Neural progenitor cell (in vitro differentiated cells): ENCODE results near the gene ZC3H7A.

Experiments
- CTCF ChIP-seq: fragments of 200-600 bp; sonication (generic); IDR thresholded peaks from 2 replicates; pipeline ENCODE4 v1.5.1; 2017; ENCODE audit warnings: antibody characterized with exemption, mild to moderate bottlenecking
- EZH2 ChIP-seq: fragments of 200-600 bp; sonication (generic); IDR thresholded peaks from 2 replicates; pipeline ENCODE4 v1.6.1; 2017; ENCODE audit warnings: antibody characterized with exemption, mild to moderate bottlenecking, moderate library complexity

- TF ChIP-seq CTCF (no peak), EZH2 (no peak)
Observed at GRCh38 chr16:11797957-11798299, 870 bp upstream of the ZC3H7A start.
